ENCODE measurements around the gene ADCY1.

The ADCY1 gene

GRCh38 chr7:45692031-45692430 lies 117.9 kb downstream of the ADCY1 start:
- no peak for DNase-seq (ENCODE audit: low read depth in 2 of 2)

- no peak for DNase-seq (ENCODE audit: low read depth in 2 of 2)
Observed at GRCh38 chr7:45695249-45695995, 121.3 kb downstream of the ADCY1 start.

- DNase-seq (ENCODE audit: low read depth in 2 of 2), result no peak
Observed at GRCh38 chr7:45696476-45696875, 122.3 kb downstream of the ADCY1 start.

- no peak for DNase-seq (ENCODE audit: low read depth in 2 of 2)
Observed at GRCh38 chr7:45697576-45698136, 123.5 kb downstream of the ADCY1 start.

GRCh38 chr7:45698303-45699014 lies 124.3 kb downstream of the ADCY1 start:
- DNase-seq (ENCODE audit: low read depth in 2 of 2), result no peak

- no peak for DNase-seq (ENCODE audit: low read depth in 2 of 2)
Observed at GRCh38 chr7:45699015-45699309, 124.8 kb downstream of the ADCY1 start.

- DNase-seq (ENCODE audit: low read depth in 2 of 2), result no peak
Observed at GRCh38 chr7:45699726-45700390, 125.7 kb downstream of the ADCY1 start.

GRCh38 chr7:45700556-45700955 lies 126.4 kb downstream of the ADCY1 start:
- DNase-seq (ENCODE audit: low read depth in 2 of 2), result no peak

GRCh38 chr7:45701701-45702510 lies 127.7 kb downstream of the ADCY1 start:
- DNase-seq (ENCODE audit: low read depth in 2 of 2), result no peak

GRCh38 chr7:45702751-45703150 lies 128.6 kb downstream of the ADCY1 start:
- no peak for DNase-seq (ENCODE audit: low read depth in 2 of 2)

GRCh38 chr7:45703373-45703821 lies 129.2 kb downstream of the ADCY1 start:
- DNase-seq (ENCODE audit: low read depth in 2 of 2), result no peak

- DNase-seq (ENCODE audit: low read depth in 2 of 2), result no peak
Observed at GRCh38 chr7:45703911-45704682, 129.9 kb downstream of the ADCY1 start.

- no peak for DNase-seq (ENCODE audit: low read depth in 2 of 2)
Observed at GRCh38 chr7:45704683-45705016, 130.5 kb downstream of the ADCY1 start.

- no peak for DNase-seq (ENCODE audit: low read depth in 2 of 2)
Observed at GRCh38 chr7:45708046-45708950, 134.1 kb downstream of the ADCY1 start.

- DNase-seq (ENCODE audit: low read depth in 2 of 2), result no peak
Observed at GRCh38 chr7:45709168-45710042, 135.2 kb downstream of the ADCY1 start.

GRCh38 chr7:45710271-45711160 lies 136.3 kb downstream of the ADCY1 start:
- DNase-seq (ENCODE audit: low read depth in 2 of 2), result no peak

GRCh38 chr7:45711161-45711490 lies 137.0 kb downstream of the ADCY1 start:
- DNase-seq (ENCODE audit: low read depth in 2 of 2), result no peak

- no peak for DNase-seq (ENCODE audit: low read depth in 2 of 2)
Observed at GRCh38 chr7:45712057-45712689, 138.0 kb downstream of the ADCY1 start.

Data from stimulated activated CD8-positive, alpha-beta memory T cell treated with anti-CD3 and anti-CD28 coated beads, Interleukin-2, amount 100 ng/mL, for 1 hour (primary cell).